ENCODE data around the gene NALF2.

NALF2 gene

DNA sequence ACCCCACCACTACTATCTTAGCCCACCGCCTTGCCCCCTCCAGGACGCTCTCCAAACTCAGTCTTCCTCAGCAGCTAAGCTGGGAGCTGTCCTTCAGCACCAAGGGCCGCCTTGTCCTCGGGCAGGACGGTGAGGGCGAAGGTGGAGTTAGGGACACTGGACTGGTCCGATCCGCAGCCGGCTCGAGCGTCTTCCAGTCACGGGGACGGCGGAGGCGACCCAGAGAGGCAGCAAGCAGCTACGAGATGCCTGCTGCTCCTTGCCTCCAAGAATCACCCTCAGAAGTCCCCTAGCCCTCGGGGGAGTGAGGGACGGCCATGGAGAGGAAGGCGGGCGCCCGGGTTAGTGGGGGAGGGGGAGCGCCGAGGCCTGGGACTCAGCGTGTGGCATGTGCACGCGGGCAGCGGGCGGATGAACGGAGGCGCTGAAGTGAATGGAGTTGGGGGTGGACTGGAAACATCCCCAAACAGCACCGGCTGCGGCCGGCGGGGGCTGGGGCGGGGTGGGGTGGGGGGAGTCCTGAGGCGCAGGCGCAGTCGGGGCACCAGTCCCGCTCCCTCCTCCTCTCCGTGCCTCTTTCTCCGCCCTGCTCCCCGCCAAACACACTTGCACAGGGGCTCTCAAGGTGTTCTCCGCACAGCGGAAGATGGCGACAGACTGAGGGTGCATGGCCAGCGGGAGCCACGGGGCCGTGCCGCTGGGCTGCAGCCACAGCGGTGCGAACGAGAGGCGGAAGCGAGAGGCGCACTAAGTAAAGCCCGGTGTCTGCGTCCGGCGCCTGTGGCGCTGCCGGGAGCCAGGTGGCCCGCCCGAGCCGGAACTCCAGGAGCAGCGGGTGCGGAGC lies at the start of gene NALF2:
NALF2 (plus strand) TSS at position 545 of the 844 bp plus-strand sequence. CDS start 957 bp downstream, outside the sequence.
- peak within 1 kb of the TSS; percentile 75 to 93 (median 87) for H3K4me2 ChIP-seq
- no peak within 1 kb of the TSS for H3K27ac ChIP-seq

DNA sequence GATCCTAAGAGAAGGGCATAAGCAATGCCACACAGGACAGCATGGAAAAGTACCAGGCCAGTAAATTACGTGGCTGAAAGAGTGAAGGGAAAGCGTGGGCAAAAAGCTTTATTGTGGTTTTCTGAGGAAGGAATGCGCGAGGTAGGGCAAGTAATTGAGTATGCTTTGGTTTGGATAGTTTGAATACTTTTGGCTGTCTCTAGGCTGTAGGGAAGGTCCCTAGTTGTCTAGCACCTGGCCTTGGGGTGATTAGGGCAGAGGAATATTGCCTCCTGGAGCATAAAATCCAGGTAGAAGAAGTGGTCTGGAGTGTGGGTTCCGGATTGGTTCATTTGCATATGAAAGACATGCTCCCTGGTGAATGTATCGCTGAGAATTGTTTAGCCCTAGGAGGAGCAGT lies 46.4 kb upstream of the NALF2 start:
- Histone ChIP-seq H4K20me1 (no peaks in the 10 kb centered on the region), H3K4me2 (no peak overlapping the region), H3K27me3 (peaks cover 18 to 36% (median 34%) of the 10 kb centered on the region in 11 experiments; a peak in 21 of 22 replicates), H3K36me3 (no peaks in the 10 kb centered on the region), H3K9me3 (replicated peaks in 1 of 11) (peaks cover 0 to 4% (median 0%) of the 10 kb centered on the region in 11 experiments; a peak in 2 of 22 replicates), H3K9ac (no peak overlapping the region), H3K27ac (no peak overlapping the region), H3K4me1 (no peaks in the 10 kb centered on the region), H3K4me3 (no peak overlapping the region)
- TF ChIP-seq Cebpa-rat (IDR thresholded peaks at IDR 0.05), result no peak

More for the DNA sequence above, at the start of gene NALF2:
- H3K4me3 ChIP-seq, result peak within 1 kb of the TSS; percentile 60 to 74 (median 68)
- peaks cover 67 to 87% (median 82%) of the 10 kb centered on the region in 11 experiments for H3K27me3 ChIP-seq
- H4K20me1 ChIP-seq, result peaks cover 0 to 35% (median 25%) of the 10 kb centered on the region in 11 experiments; a peak in 15 of 22 replicates
- peaks cover 0 to 16% (median 0%) of the 10 kb centered on the region in 11 experiments; a peak in 8 of 22 replicates for H3K9me3 ChIP-seq (replicated peaks in 1 of 11)
- H3K9ac ChIP-seq, result peak within 1 kb of the TSS in 10 of 11 experiments; percentile 15 to 71 (median 52); a peak in 17 of 22 replicates
- H3K4me1 ChIP-seq, result peaks cover 6 to 32% (median 21%) of the 10 kb centered on the region in 10 experiments; a peak in 15 of 20 replicates
- no peaks in the 10 kb centered on the region for H3K36me3 ChIP-seq
- no peak for TF ChIP-seq Cebpa-rat (IDR thresholded peaks at IDR 0.05)

DNA sequence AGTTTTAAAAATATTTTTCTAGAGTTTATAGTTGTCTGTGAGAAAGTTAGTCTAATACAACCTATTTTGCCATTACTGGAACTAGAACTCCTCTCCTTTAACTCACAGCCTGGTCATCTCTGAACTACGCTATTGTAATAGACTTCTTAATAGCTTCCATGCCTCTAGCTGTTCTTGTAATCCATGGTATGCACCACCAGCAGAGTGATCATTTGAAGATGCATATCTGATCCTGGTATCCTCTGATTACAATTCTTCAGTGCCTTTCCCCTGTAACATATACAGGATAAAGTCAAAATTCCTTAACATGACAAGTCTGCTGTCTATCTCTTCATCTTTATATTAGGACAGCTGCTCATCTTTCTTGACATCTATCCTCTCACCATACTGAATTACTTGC lies 37.6 kb upstream of the NALF2 start:
- no peak overlapping the region for H3K4me2 ChIP-seq
- H3K4me3 ChIP-seq, result no peak overlapping the region
- no peaks in the 10 kb centered on the region for H3K4me1 ChIP-seq
- H3K9me3 ChIP-seq (replicated peaks in 1 of 11), result peaks cover 0 to 21% (median 0%) of the 10 kb centered on the region in 11 experiments; a peak in 3 of 22 replicates
- H3K27me3 ChIP-seq, result peaks cover 39 to 78% (median 71%) of the 10 kb centered on the region in 11 experiments
- TF ChIP-seq Cebpa-rat (IDR thresholded peaks at IDR 0.05), result no peak
- no peak overlapping the region for H3K9ac ChIP-seq
- no peaks in the 10 kb centered on the region for H3K36me3 ChIP-seq
- no peak overlapping the region for H3K27ac ChIP-seq
- H4K20me1 ChIP-seq, result no peaks in the 10 kb centered on the region

DNA sequence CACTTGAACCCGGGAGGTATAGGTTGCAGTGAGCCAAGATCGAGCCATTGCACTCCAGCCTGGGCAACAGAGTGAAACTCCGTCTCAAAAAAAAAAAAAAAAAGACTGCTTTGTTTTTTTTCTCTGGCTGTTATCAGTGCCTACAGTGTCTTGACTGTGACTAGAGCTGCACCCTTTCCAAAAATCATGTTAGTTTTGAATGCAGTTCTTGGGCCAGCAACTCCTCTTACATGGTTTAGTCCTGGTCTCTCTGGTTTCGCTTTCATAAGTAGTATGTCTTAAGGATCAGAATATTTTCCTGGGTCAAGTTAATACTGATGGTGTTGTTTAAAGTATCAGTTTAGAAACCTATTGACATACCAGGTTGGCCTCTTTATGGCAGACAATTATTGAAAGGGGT lies 34.2 kb upstream of the NALF2 start:
- Histone ChIP-seq H3K4me1 (no peaks in the 10 kb centered on the region), H3K27me3 (peaks cover 45 to 93% (median 88%) of the 10 kb centered on the region in 11 experiments), H4K20me1 (no peaks in the 10 kb centered on the region), H3K27ac (no peak overlapping the region), H3K9ac (no peak overlapping the region), H3K36me3 (no peaks in the 10 kb centered on the region), H3K9me3 (replicated peaks in 1 of 11) (peaks cover 0 to 14% (median 0%) of the 10 kb centered on the region in 11 experiments; a peak in 1 of 22 replicates), H3K4me3 (no peak overlapping the region), H3K4me2 (no peak overlapping the region)
- TF ChIP-seq Cebpa-rat (IDR thresholded peaks at IDR 0.05), result no peak

DNA sequence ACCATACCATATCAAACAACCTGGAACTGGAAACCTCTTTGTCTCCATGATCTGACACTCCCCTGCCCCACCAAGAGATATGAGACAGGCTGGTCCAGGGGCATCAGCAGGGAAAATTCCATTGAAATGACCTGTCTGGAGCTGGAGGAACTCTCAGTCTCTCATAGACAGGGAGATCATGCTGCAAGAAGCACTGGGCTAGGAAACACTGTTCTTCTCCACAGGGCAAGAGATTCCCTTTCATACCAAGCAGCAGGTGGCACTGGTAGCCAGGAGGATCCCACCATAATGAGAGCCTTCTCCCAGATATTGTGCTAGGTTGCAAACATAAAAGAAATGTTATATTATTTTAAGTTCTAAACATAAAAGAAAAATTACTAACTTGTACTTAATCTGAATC lies 14.5 kb upstream of the NALF2 start:
- no peak for TF ChIP-seq Cebpa-rat (IDR thresholded peaks at IDR 0.05)
- Histone ChIP-seq H3K9me3 (replicated peaks in 1 of 11) (peaks cover 0 to 7% (median 0%) of the 10 kb centered on the region in 11 experiments; a peak in 4 of 22 replicates), H3K4me1 (peaks cover 0 to 9% (median 6%) of the 10 kb centered on the region in 10 experiments; a peak in 11 of 20 replicates), H3K9ac (no peak overlapping the region), H3K4me2 (no peak overlapping the region), H4K20me1 (peaks cover 0 to 8% (median 0%) of the 10 kb centered on the region in 11 experiments; a peak in 3 of 22 replicates), H3K36me3 (no peaks in the 10 kb centered on the region), H3K4me3 (no peak overlapping the region), H3K27me3 (peaks cover 67 to 93% (median 88%) of the 10 kb centered on the region in 11 experiments), H3K27ac (no peak overlapping the region)

DNA sequence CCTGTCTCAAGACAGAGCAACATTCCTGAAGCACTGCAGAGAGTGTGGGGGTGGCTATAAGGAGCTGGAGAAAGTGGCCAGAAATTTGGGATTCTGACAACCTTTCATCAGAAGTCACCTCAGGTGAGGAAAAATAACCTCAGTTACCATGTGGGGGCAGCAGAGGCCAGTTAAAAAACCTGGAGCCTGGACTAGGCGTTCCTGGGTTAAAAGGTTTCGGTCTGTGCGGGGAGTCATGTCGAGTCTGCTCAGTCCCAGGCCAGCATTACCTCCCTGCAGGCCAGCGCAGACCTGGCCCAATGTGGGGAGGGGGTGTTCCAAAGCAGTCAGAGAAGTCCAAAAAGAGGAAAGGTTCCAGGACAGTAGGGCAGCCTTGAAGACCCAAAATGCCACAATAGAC lies 10.9 kb upstream of the NALF2 start:
- Histone ChIP-seq H3K36me3 (no peaks in the 10 kb centered on the region), H3K4me3 (no peak overlapping the region), H3K27ac (no peak overlapping the region), H3K9ac (no peak overlapping the region), H3K27me3 (peaks cover 88 to 100% (median 98%) of the 10 kb centered on the region in 11 experiments), H3K9me3 (replicated peaks in 1 of 11) (peaks cover 0 to 7% (median 0%) of the 10 kb centered on the region in 11 experiments; a peak in 4 of 22 replicates), H3K4me2 (no peak overlapping the region; a peak in 1 of 22 replicates), H3K4me1 (peaks cover 0 to 24% (median 17%) of the 10 kb centered on the region in 10 experiments; a peak in 13 of 20 replicates), H4K20me1 (peaks cover 0 to 8% (median 0%) of the 10 kb centered on the region in 11 experiments; a peak in 5 of 22 replicates)
- TF ChIP-seq Cebpa-rat (IDR thresholded peaks at IDR 0.05), result no peak

DNA sequence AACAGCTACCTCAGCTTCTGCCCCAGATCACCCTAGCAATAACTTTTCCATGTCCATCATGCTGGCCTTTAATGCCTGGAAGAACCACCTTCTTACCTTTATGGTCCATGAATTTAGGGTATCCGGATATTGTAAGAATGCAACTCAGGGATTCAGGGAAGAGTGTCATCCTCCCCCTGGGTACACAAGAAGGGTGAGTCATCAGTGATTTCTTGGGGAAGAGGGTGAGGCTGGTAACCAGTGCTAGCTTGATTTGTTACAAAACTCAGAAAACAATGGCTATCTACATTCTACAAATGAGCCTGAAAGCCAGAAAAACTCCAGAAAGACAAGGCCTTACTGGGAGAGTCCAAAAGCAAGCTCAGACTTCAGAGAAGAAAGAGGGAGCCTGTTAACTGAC lies 10.4 kb upstream of the NALF2 start:
- peaks cover 0 to 8% (median 0%) of the 10 kb centered on the region in 11 experiments; a peak in 5 of 22 replicates for H4K20me1 ChIP-seq
- H3K4me1 ChIP-seq, result peaks cover 0 to 24% (median 17%) of the 10 kb centered on the region in 10 experiments; a peak in 13 of 20 replicates
- no peaks in the 10 kb centered on the region for H3K36me3 ChIP-seq
- peaks cover 0 to 7% (median 0%) of the 10 kb centered on the region in 11 experiments; a peak in 4 of 22 replicates for H3K9me3 ChIP-seq (replicated peaks in 1 of 11)
- no peak for TF ChIP-seq Cebpa-rat (IDR thresholded peaks at IDR 0.05)
- H3K4me3 ChIP-seq, result no peak overlapping the region
- H3K9ac ChIP-seq, result no peak overlapping the region
- H3K4me2 ChIP-seq, result peak overlapping the region in 3 of 11 experiments; percentile 47 to 68 (median 58); a peak in 4 of 22 replicates
- H3K27me3 ChIP-seq, result peaks cover 86 to 100% (median 98%) of the 10 kb centered on the region in 11 experiments
- no peak overlapping the region for H3K27ac ChIP-seq

DNA sequence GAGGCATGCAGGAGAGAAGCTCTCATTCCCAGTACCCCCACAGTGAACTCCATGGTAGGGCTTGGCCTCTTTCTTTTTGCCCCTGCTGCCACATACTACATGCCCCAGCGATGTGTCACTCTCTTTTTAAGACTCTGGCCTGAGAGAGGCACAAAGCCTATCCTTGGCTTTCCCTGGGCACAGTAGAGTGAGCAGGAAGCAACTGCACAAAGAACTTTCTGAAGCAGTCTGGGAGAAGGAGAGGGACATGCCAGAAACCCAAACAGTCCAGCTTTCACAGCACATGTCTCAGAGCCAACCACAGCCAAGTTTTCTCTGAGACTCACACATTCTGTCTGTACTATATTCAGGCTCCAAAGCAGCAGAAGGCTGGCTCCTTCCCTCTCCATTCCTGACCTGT lies 7.9 kb upstream of the NALF2 start:
- Histone ChIP-seq H3K4me2 (peak overlapping the region in 1 of 11 experiments; percentile 58; a peak in 1 of 22 replicates), H3K36me3 (no peaks in the 10 kb centered on the region), H3K27me3 (peaks cover 90 to 100% (median 100%) of the 10 kb centered on the region in 11 experiments), H3K9ac (no peak overlapping the region), H3K4me3 (no peak overlapping the region), H3K4me1 (peaks cover 0 to 24% (median 17%) of the 10 kb centered on the region in 10 experiments; a peak in 13 of 20 replicates), H4K20me1 (peaks cover 0 to 8% (median 0%) of the 10 kb centered on the region in 11 experiments; a peak in 5 of 22 replicates), H3K27ac (no peak overlapping the region), H3K9me3 (replicated peaks in 1 of 11) (peaks cover 0 to 10% (median 1%) of the 10 kb centered on the region in 11 experiments; a peak in 5 of 22 replicates)
- TF ChIP-seq Cebpa-rat (IDR thresholded peaks at IDR 0.05), result no peak

DNA sequence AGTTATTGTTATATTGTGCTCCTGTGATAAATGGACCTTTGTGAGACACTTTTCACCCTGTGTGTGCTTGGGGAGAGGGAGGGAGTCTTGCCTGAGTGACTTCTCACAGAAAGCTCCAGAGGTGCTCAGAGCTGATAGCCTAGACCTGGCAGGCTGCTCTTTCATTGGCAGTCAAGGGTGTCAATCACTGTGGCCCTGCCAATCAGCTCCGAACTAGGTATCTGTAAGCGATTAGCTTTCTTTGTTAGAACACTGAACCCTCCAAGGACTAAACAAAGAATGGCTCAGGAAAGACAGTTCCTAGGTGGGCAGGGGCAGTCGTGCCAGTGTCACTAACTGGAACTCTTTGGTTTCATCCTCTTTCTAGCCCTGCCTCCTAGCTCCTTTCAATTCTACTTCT lies 2.7 kb upstream of the NALF2 start:
- Histone ChIP-seq H3K4me2 (no peak overlapping the region), H3K36me3 (no peaks in the 10 kb centered on the region), H3K27ac (no peak overlapping the region), H3K9me3 (replicated peaks in 1 of 11) (peaks cover 0 to 16% (median 0%) of the 10 kb centered on the region in 11 experiments; a peak in 8 of 22 replicates), H3K4me1 (peaks cover 0 to 15% (median 8%) of the 10 kb centered on the region in 10 experiments; a peak in 13 of 20 replicates), H3K9ac (no peak overlapping the region), H3K4me3 (no peak overlapping the region), H3K27me3 (peaks cover 67 to 87% (median 82%) of the 10 kb centered on the region in 11 experiments), H4K20me1 (peaks cover 0 to 17% (median 14%) of the 10 kb centered on the region in 11 experiments; a peak in 14 of 22 replicates)
- no peak for TF ChIP-seq Cebpa-rat (IDR thresholded peaks at IDR 0.05)
